GM18498 (cell line): ENCODE data around the gene ASCL2.
"Not testable (repeated sequence)": the region's sequence is repeated elsewhere in the genome, so short reads cannot be mapped to it uniquely, and the experiment has no call there.

ENCODE experiments used
- ATAC-seq: cut with Tn5 transposase; IDR thresholded peaks from one replicate; pipeline ENCODE4 v1.9.1; 2021; ENCODE audit warnings: mild to moderate bottlenecking, moderate library complexity; ENCODE audit not compliant: unreplicated experiment

The ASCL2 gene

GRCh38 chr11:2298795-2299761 is 28.7 kb upstream of the ASCL2 start:
- no peak for ATAC-seq

- no peak for ATAC-seq
These were observed 27.9 kb upstream of the ASCL2 start for GRCh38 chr11:2298131-2298794.

GRCh38 chr11:2297623-2298030 is 27.2 kb upstream of the ASCL2 start:
- ATAC-seq, result no peak

GRCh38 chr11:2296913-2297622 is 26.7 kb upstream of the ASCL2 start:
- ATAC-seq, result no peak

- no peak for ATAC-seq
These were observed 25.9 kb upstream of the ASCL2 start for GRCh38 chr11:2295971-2296912.

GRCh38 chr11:2294926-2295290 is 24.5 kb upstream of the ASCL2 start:
- ATAC-seq, result no peak

- ATAC-seq, result no peak
These were observed 23.9 kb upstream of the ASCL2 start for GRCh38 chr11:2293984-2294925.

GRCh38 chr11:2293531-2293971 is 23.2 kb upstream of the ASCL2 start:
- no peak for ATAC-seq

GRCh38 chr11:2290351-2290841 is 20.0 kb upstream of the ASCL2 start:
- ATAC-seq, result no peak

GRCh38 chr11:2289859-2290258 is 19.5 kb upstream of the ASCL2 start:
- ATAC-seq, result no peak

- ATAC-seq, result no peak
These were observed 19.0 kb upstream of the ASCL2 start for GRCh38 chr11:2289350-2289749.

GRCh38 chr11:2287091-2287490 is 16.7 kb upstream of the ASCL2 start:
- no peak for ATAC-seq

GRCh38 chr11:2286350-2286749 is 16.0 kb upstream of the ASCL2 start:
- ATAC-seq, result not testable (repeated sequence)

GRCh38 chr11:2280208-2280607 is 9.8 kb upstream of the ASCL2 start:
- ATAC-seq, result no peak

GRCh38 chr11:2277933-2278523 is 7.6 kb upstream of the ASCL2 start:
- ATAC-seq, result no peak

GRCh38 chr11:2277008-2277346 is 6.6 kb upstream of the ASCL2 start:
- no peak for ATAC-seq

- ATAC-seq, result no peak
These were observed 6.1 kb upstream of the ASCL2 start for GRCh38 chr11:2276280-2277007.
